Prostate gland (tissue), 2 donors: ENCODE results near the gene HSD3B1.

Experiments used
- POLR2A ChIP-seq: fragments of 450-650 bp; IDR thresholded peaks from one replicate; pipeline ENCODE4 v1.6.1; 2016; ENCODE audit warnings: antibody characterized with exemption, mild to moderate bottlenecking
- TF ChIP-seq, protein P1 (sequence below), 4 experiments: fragments of 200-600 bp in 2 of 4; fragments of 450-650 bp in 2 of 4; sonication (generic) in 2 of 4; IDR thresholded peaks; 1 replicate in 3 of 4; 2 replicates in 1 of 4; pipeline ENCODE4 v1.5.1; 2016 to 2019; ENCODE audit warnings: antibody characterized with exemption in 4 of 4, mild to moderate bottlenecking in 2 of 4, moderate library complexity in 2 of 4

GRCh38 chr1:119542492-119542946 lies 35.5 kb downstream of the HSD3B1 start:
- TF ChIP-seq, protein P1, sequence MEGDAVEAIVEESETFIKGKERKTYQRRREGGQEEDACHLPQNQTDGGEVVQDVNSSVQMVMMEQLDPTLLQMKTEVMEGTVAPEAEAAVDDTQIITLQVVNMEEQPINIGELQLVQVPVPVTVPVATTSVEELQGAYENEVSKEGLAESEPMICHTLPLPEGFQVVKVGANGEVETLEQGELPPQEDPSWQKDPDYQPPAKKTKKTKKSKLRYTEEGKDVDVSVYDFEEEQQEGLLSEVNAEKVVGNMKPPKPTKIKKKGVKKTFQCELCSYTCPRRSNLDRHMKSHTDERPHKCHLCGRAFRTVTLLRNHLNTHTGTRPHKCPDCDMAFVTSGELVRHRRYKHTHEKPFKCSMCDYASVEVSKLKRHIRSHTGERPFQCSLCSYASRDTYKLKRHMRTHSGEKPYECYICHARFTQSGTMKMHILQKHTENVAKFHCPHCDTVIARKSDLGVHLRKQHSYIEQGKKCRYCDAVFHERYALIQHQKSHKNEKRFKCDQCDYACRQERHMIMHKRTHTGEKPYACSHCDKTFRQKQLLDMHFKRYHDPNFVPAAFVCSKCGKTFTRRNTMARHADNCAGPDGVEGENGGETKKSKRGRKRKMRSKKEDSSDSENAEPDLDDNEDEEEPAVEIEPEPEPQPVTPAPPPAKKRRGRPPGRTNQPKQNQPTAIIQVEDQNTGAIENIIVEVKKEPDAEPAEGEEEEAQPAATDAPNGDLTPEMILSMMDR (IDR thresholded peaks at IDR 0.05), result no peak
- TF ChIP-seq POLR2A, result no peak
